HepG2 (cell line): ENCODE measurements around the gene TMEM114. TPM values are rescaled to one million over a fixed set of nuclear protein-coding genes. Genes with fewer than 3 reads are reported as not detected.

Experiments used
- ARID2 ChIP-seq: sonication (generic); formaldehyde crosslinking; IDR thresholded peaks from 2 replicates; pipeline ENCODE4 v1.8.1; 2022; ENCODE audit warnings: mild to moderate bottlenecking, missing genetic modification reagents, borderline replicate concordance
- CENPT ChIP-seq: sonication (generic); formaldehyde crosslinking; IDR thresholded peaks from 2 replicates; pipeline ENCODE4 v1.8.0; 2022; ENCODE audit warnings: low read depth, mild to moderate bottlenecking, moderate library complexity, missing genetic modification reagents
- CREM ChIP-seq, 2 experiments: sonication (generic) in 1 of 2; formaldehyde crosslinking in 1 of 2; IDR thresholded peaks; 2 replicates each; pipeline versions ENCODE4 v1.4.0 to v1.6.1; 2016 to 2020; ENCODE audit warnings: antibody characterized with exemption in 1 of 2, mild to moderate bottlenecking in 1 of 2, missing genetic modification reagents in 1 of 2
- CTCF ChIP-seq: sonication (generic); formaldehyde crosslinking; IDR thresholded peaks from 2 replicates; pipeline ENCODE4 v1.5.0; 2020; ENCODE audit warnings: mild to moderate bottlenecking, missing genetic modification reagents, moderate library complexity
- FOXA1 ChIP-seq, 2 experiments: fragments of 450-650 bp in 1 of 2; sonication (generic) in 1 of 2; formaldehyde crosslinking in 1 of 2; IDR thresholded peaks; 2 replicates each; pipeline versions ENCODE4 v1.4.0 to v1.6.1; 2016 to 2020; ENCODE audit warnings: missing genetic modification reagents in 1 of 2
- FUBP1 ChIP-seq: sonication (generic); formaldehyde crosslinking; IDR thresholded peaks from 2 replicates; pipeline ENCODE4 v1.5.1; 2020; ENCODE audit warnings: missing genetic modification reagents, mild to moderate bottlenecking, borderline replicate concordance
- ISX ChIP-seq: sonication (generic); formaldehyde crosslinking; conservative IDR thresholded peaks from 2 replicates; pipeline ENCODE4 v1.5.0; 2020; ENCODE audit warnings: missing genetic modification reagents
- PAF1 ChIP-seq: IDR thresholded peaks from 2 replicates; pipeline ENCODE4 v1.6.1; 2016; ENCODE audit warnings: missing genetic modification reagents, missing compliant biosample characterization
- RXRA ChIP-seq: sonication (generic); formaldehyde crosslinking; IDR thresholded peaks from 2 replicates; pipeline ENCODE4 v1.5.1; 2020; ENCODE audit warnings: missing genetic modification reagents
- SAFB2 ChIP-seq: sonication (generic); formaldehyde crosslinking; IDR thresholded peaks from 2 replicates; pipeline ENCODE4 v1.5.1; 2020; ENCODE audit warnings: missing genetic modification reagents, low read depth, mild to moderate bottlenecking, borderline replicate concordance
- SIN3B ChIP-seq: fragments of 150-350 bp; IDR thresholded peaks from 2 replicates; pipeline ENCODE4 v1.6.1; 2014; ENCODE audit warnings: low read length
- THAP7 ChIP-seq: sonication (generic); formaldehyde crosslinking; IDR thresholded peaks from 2 replicates; pipeline ENCODE4 v1.8.1; 2023; ENCODE audit warnings: mild to moderate bottlenecking, missing genetic modification reagents
- U2AF2 ChIP-seq: fragments of 200-400 bp; formaldehyde crosslinking; IDR thresholded peaks from 2 replicates; pipeline ENCODE4 v1.6.1; 2017; ENCODE audit warnings: low read depth, mild to moderate bottlenecking, low read length
- ZBTB7B ChIP-seq: sonication (generic); formaldehyde crosslinking; IDR thresholded peaks from 2 replicates; pipeline ENCODE4 v1.4.0; 2020; ENCODE audit warnings: missing genetic modification reagents
- ZFY ChIP-seq: sonication (generic); formaldehyde crosslinking; IDR thresholded peaks from 2 replicates; pipeline ENCODE4 v1.4.0; 2020; ENCODE audit warnings: missing genetic modification reagents
- ZHX1 ChIP-seq: sonication (generic); formaldehyde crosslinking; IDR thresholded peaks from 2 replicates; pipeline ENCODE4 v1.8.1; 2022; ENCODE audit warnings: low read depth, mild to moderate bottlenecking, missing genetic modification reagents
- ZNF180 ChIP-seq: sonication (generic); formaldehyde crosslinking; IDR thresholded peaks from 2 replicates; pipeline ENCODE4 v1.4.0; 2020; ENCODE audit warnings: low read depth, missing genetic modification reagents, borderline replicate concordance
- ZNF331 ChIP-seq: sonication (generic); formaldehyde crosslinking; IDR thresholded peaks from 2 replicates; pipeline ENCODE4 v1.4.0; 2020; ENCODE audit warnings: missing genetic modification reagents
- ZNF367 ChIP-seq: sonication (generic); formaldehyde crosslinking; IDR thresholded peaks from 2 replicates; pipeline ENCODE4 v1.4.0; 2020; ENCODE audit warnings: missing genetic modification reagents, borderline replicate concordance
- ZNF562 ChIP-seq: sonication (generic); formaldehyde crosslinking; IDR thresholded peaks from 2 replicates; pipeline ENCODE4 v1.8.0; 2022; ENCODE audit warnings: missing genetic modification reagents, borderline replicate concordance
- ZNF614 ChIP-seq: IDR thresholded peaks from 2 replicates; pipeline ENCODE4 v1.6.1; 2018; ENCODE audit warnings: missing biosample characterization, missing genetic modification reagents, inconsistent platforms, borderline replicate concordance
- ZNF781 ChIP-seq: sonication (generic); formaldehyde crosslinking; IDR thresholded peaks from 2 replicates; pipeline ENCODE4 v1.5.1; 2020; ENCODE audit warnings: borderline replicate concordance, mild to moderate bottlenecking, missing genetic modification reagents; ENCODE audit errors: not compliant biosample characterization
- polyA plus RNA-seq, 8 experiments: library from polyadenylated mRNA; depleted of rRNA in 3 of 8; stranded (reverse) in 7 of 8; unstranded in 1 of 8; fragments of >200 nt; fragmentation: Illumina TruSeq in 4 of 8; extraction: Trizol in 4 of 8; gene quantifications; 2 replicates each; pipeline versions ENCODE4 v1.2.1 to v1.2.3, GENCODE V29; 2011 to 2016; ENCODE audit warnings: low read depth in 4 of 8, missing spikeins in 1 of 8, mixed read lengths in 1 of 8; ENCODE audit not compliant: insufficient read depth in 1 of 8
- total RNA-seq, 5 experiments: library from RNA; depleted of rRNA; stranded (reverse); fragments of >200 nt; fragmentation: Illumina TruSeq; extraction: Trizol; gene quantifications; 2 replicates each; pipeline ENCODE4 v1.2.3, GENCODE V29; 2016; ENCODE audit warnings: low read depth in 1 of 5

The TMEM114 gene
- total and polyA plus RNA-seq, 2 of the 13 experiments (the other 11 are each of a cell fraction or from before 2014, with no cell fraction given): not detected

- TF ChIP-seq SAFB2 (CRISPR knock-in tag) (peak; percentile 97), ZNF367 (CRISPR knock-in tag) (peak; percentile 90), ZNF331 (0 out of 2 replicates have a peak, but pooled peaks have one; percentile 68), ZNF562 (CRISPR knock-in tag) (no peak), CENPT (CRISPR knock-in tag) (no peak), ZHX1 (CRISPR knock-in tag) (no peak), SIN3B (0 out of 2 replicates have a peak, but pooled peaks have one; percentile 18), ARID2 (CRISPR knock-in tag) (no peak), FOXA1 (IDR thresholded peaks at IDR 0.05) (no peak), FOXA1 (CRISPR knock-in tag; IDR thresholded peaks at IDR 0.05) (peak; percentile 46), ZFY (CRISPR knock-in tag) (peak; percentile 98), ZNF781 (peak; percentile 76), ZNF614 (peak; percentile 20; the same call in 1 of the 2 replicates), U2AF2 (no peak), THAP7 (CRISPR knock-in tag) (peak; percentile 73; the same call in 1 of the 2 replicates), ZBTB7B (CRISPR knock-in tag) (peak; percentile 74), PAF1 (CRISPR knock-in tag) (no peak), FUBP1 (CRISPR knock-in tag) (no peak), RXRA (peak; percentile 62; the same call in 1 of the 2 replicates), ISX (peak; percentile 97; the same call in 1 of the 2 replicates), CTCF (CRISPR knock-in tag) (0 out of 2 replicates have a peak, but pooled peaks have one; percentile 9), ZNF180 (CRISPR knock-in tag) (peak; percentile 64; the same call in 1 of the 2 replicates), CREM (IDR thresholded peaks at IDR 0.05) (0 out of 2 replicates have a peak, but pooled peaks have one; percentile 44), CREM (CRISPR knock-in tag; IDR thresholded peaks at IDR 0.05) (no peak)
Measured at GRCh38 chr16:8621572-8622314, 31.4 kb upstream of the TMEM114 start, which contains the start of gene METTL22 (continued).
